HepG2 (cell line): ENCODE results near the gene PHF23. TPM values are rescaled to one million over a fixed set of nuclear protein-coding genes. Genes with fewer than 3 reads are reported as not detected.

Source experiments
- ARHGAP35 ChIP-seq: sonication (generic); formaldehyde crosslinking; IDR thresholded peaks from 2 replicates; pipeline ENCODE4 v1.9.0; 2022; ENCODE audit warnings: mild to moderate bottlenecking, inconsistent platforms, moderate library complexity, missing genetic modification reagents, borderline replicate concordance
- HIVEP1 ChIP-seq: sonication (generic); formaldehyde crosslinking; IDR thresholded peaks from 2 replicates; pipeline ENCODE4 v1.4.0; 2020; ENCODE audit warnings: mild to moderate bottlenecking, missing genetic modification reagents
- HNRNPK ChIP-seq: fragments of 200-400 bp; formaldehyde crosslinking; IDR thresholded peaks from 2 replicates; pipeline ENCODE4 v1.6.1; 2018; ENCODE audit warnings: low read length, low read depth, moderate library complexity, mild to moderate bottlenecking; ENCODE audit not compliant: poor library complexity, severe bottlenecking
- IRF2 ChIP-seq: IDR thresholded peaks from 2 replicates; pipeline ENCODE4 v1.6.1; 2018; ENCODE audit warnings: missing genetic modification reagents, missing compliant biosample characterization
- KAT8 ChIP-seq: IDR thresholded peaks from 2 replicates; pipeline ENCODE4 v1.6.1; 2016; ENCODE audit warnings: missing genetic modification reagents, missing compliant biosample characterization
- LBX2 ChIP-seq: sonication (generic); formaldehyde crosslinking; IDR thresholded peaks from 2 replicates; pipeline ENCODE4 v1.5.0; 2020; ENCODE audit warnings: missing genetic modification reagents, mild to moderate bottlenecking, borderline replicate concordance
- MAF1 ChIP-seq: sonication (generic); formaldehyde crosslinking; IDR thresholded peaks from 2 replicates; pipeline ENCODE4 v1.5.0; 2020; ENCODE audit warnings: missing genetic modification reagents, borderline replicate concordance
- NCOA2 ChIP-seq: sonication (generic); formaldehyde crosslinking; IDR thresholded peaks from 2 replicates; pipeline ENCODE4 v1.8.0; 2022; ENCODE audit warnings: inconsistent platforms
- NFATC3 ChIP-seq: sonication (generic); formaldehyde crosslinking; IDR thresholded peaks from 2 replicates; pipeline ENCODE4 v1.5.1; 2020; ENCODE audit warnings: mild to moderate bottlenecking, missing genetic modification reagents
- NR2F6 ChIP-seq, 2 experiments: IDR thresholded peaks; 2 replicates each; pipeline ENCODE4 v1.6.1; 2016; ENCODE audit warnings: antibody characterized with exemption in 1 of 2, mild to moderate bottlenecking in 1 of 2
- PREB ChIP-seq: sonication (generic); formaldehyde crosslinking; IDR thresholded peaks from 2 replicates; pipeline ENCODE4 v1.4.0; 2020; ENCODE audit warnings: missing genetic modification reagents
- PRPF4 ChIP-seq: fragments of 200-400 bp; formaldehyde crosslinking; IDR thresholded peaks from 2 replicates; pipeline ENCODE4 v1.6.1; 2016; ENCODE audit warnings: low read length, low read depth; ENCODE audit not compliant: poor library complexity, severe bottlenecking
- SCMH1 ChIP-seq: sonication (generic); formaldehyde crosslinking; IDR thresholded peaks from 2 replicates; pipeline ENCODE4 v1.9.0; 2021; ENCODE audit warnings: missing genetic modification reagents, mild to moderate bottlenecking, borderline replicate concordance
- SIN3B ChIP-seq: fragments of 150-350 bp; IDR thresholded peaks from 2 replicates; pipeline ENCODE4 v1.6.1; 2014; ENCODE audit warnings: low read length
- SMARCE1 ChIP-seq: fragments of 450-650 bp; IDR thresholded peaks from 2 replicates; pipeline ENCODE4 v1.6.1; 2017; ENCODE audit warnings: borderline replicate concordance
- SP5 ChIP-seq: IDR thresholded peaks from 2 replicates; pipeline ENCODE4 v1.6.1; 2016; ENCODE audit warnings: low read depth, borderline replicate concordance
- WIZ ChIP-seq: sonication (generic); formaldehyde crosslinking; IDR thresholded peaks from 2 replicates; pipeline ENCODE4 v1.5.1; 2020; ENCODE audit warnings: mild to moderate bottlenecking, missing genetic modification reagents
- ZFP1 ChIP-seq: IDR thresholded peaks from 2 replicates; pipeline ENCODE4 v1.6.1; 2016
- ZFP82 ChIP-seq: sonication (generic); formaldehyde crosslinking; IDR thresholded peaks from 2 replicates; pipeline ENCODE4 v1.5.1; 2020; ENCODE audit warnings: mild to moderate bottlenecking, missing genetic modification reagents, borderline replicate concordance
- ZMYM2 ChIP-seq: sonication (generic); formaldehyde crosslinking; IDR thresholded peaks from 2 replicates; pipeline ENCODE4 v1.8.0; 2022; ENCODE audit warnings: mild to moderate bottlenecking, missing genetic modification reagents
- ZNF280B ChIP-seq: sonication (generic); formaldehyde crosslinking; IDR thresholded peaks from 2 replicates; pipeline ENCODE4 v1.5.0; 2020; ENCODE audit warnings: missing genetic modification reagents, mild to moderate bottlenecking, borderline replicate concordance
- ZNF556 ChIP-seq: sonication (generic); formaldehyde crosslinking; IDR thresholded peaks from 2 replicates; pipeline ENCODE4 v1.4.0; 2020; ENCODE audit warnings: mild to moderate bottlenecking, missing genetic modification reagents, borderline replicate concordance
- ZNF614 ChIP-seq: IDR thresholded peaks from 2 replicates; pipeline ENCODE4 v1.6.1; 2018; ENCODE audit warnings: missing biosample characterization, missing genetic modification reagents, inconsistent platforms, borderline replicate concordance
- ZNF891 ChIP-seq: sonication (generic); formaldehyde crosslinking; IDR thresholded peaks from 2 replicates; pipeline ENCODE4 v1.5.0; 2020; ENCODE audit warnings: mild to moderate bottlenecking, missing genetic modification reagents
- ZSCAN25 ChIP-seq: sonication (generic); formaldehyde crosslinking; IDR thresholded peaks from 2 replicates; pipeline ENCODE4 v1.8.0; 2022; ENCODE audit warnings: mild to moderate bottlenecking, missing genetic modification reagents
- ZSCAN5A ChIP-seq: sonication (generic); formaldehyde crosslinking; IDR thresholded peaks from 2 replicates; pipeline ENCODE4 v1.8.0; 2022; ENCODE audit warnings: mild to moderate bottlenecking, missing genetic modification reagents, borderline replicate concordance
- polyA plus RNA-seq, 8 experiments: library from polyadenylated mRNA; depleted of rRNA in 3 of 8; stranded (reverse) in 7 of 8; unstranded in 1 of 8; fragments of >200 nt; fragmentation: Illumina TruSeq in 4 of 8; extraction: Trizol in 4 of 8; gene quantifications; 2 replicates each; pipeline versions ENCODE4 v1.2.1 to v1.2.3, GENCODE V29; 2011 to 2016; ENCODE audit warnings: low read depth in 4 of 8, missing spikeins in 1 of 8, mixed read lengths in 1 of 8; ENCODE audit not compliant: insufficient read depth in 1 of 8
- total RNA-seq, 5 experiments: library from RNA; depleted of rRNA; stranded (reverse); fragments of >200 nt; fragmentation: Illumina TruSeq; extraction: Trizol; gene quantifications; 2 replicates each; pipeline ENCODE4 v1.2.3, GENCODE V29; 2016; ENCODE audit warnings: low read depth in 1 of 5

PHF23 gene
- total and polyA plus RNA-seq, 2 of the 13 experiments (the other 11 are each of a cell fraction or from before 2014, with no cell fraction given): 27.6 to 33.2 TPM

- TF ChIP-seq ZNF556 (CRISPR knock-in tag): peak; percentile 74
- TF ChIP-seq ZNF614 (CRISPR knock-in tag): peak; percentile 37; the same call in 1 of the 2 replicates
- TF ChIP-seq NCOA2 (CRISPR knock-in tag): peak; percentile 76
- TF ChIP-seq ZFP1: no peak
- no peak for TF ChIP-seq SMARCE1
- TF ChIP-seq ZNF891 (CRISPR knock-in tag): peak; percentile 58; the same call in 1 of the 2 replicates
- no peak for TF ChIP-seq NFATC3 (CRISPR knock-in tag)
- TF ChIP-seq SCMH1 (CRISPR knock-in tag): no peak
- no peak for TF ChIP-seq ZMYM2 (CRISPR knock-in tag)
- TF ChIP-seq IRF2 (CRISPR knock-in tag): peak; percentile 97
- TF ChIP-seq WIZ: no peak; the same call in 1 of the 2 replicates
- peak; percentile 80; the same call in 1 of the 2 replicates for TF ChIP-seq ZFP82 (CRISPR knock-in tag)
- TF ChIP-seq ZSCAN25 (CRISPR knock-in tag): 0 out of 2 replicates have a peak, but pooled peaks have one; percentile 30
- peak; percentile 68; the same call in 1 of the 2 replicates for TF ChIP-seq ARHGAP35
- no peak for TF ChIP-seq NR2F6 (IDR thresholded peaks at IDR 0.05)
- peak; percentile 58; the same call in 1 of the 2 replicates for TF ChIP-seq NR2F6 (CRISPR knock-in tag; IDR thresholded peaks at IDR 0.05)
- peak; percentile 93 for TF ChIP-seq SP5 (CRISPR knock-in tag)
- no peak; the same call in 1 of the 2 replicates for TF ChIP-seq ZSCAN5A (CRISPR knock-in tag)
- peak; percentile 73; the same call in 1 of the 2 replicates for TF ChIP-seq SIN3B
- TF ChIP-seq MAF1 (CRISPR knock-in tag): peak; percentile 57
- TF ChIP-seq PRPF4: no peak
- no peak; the same call in 1 of the 2 replicates for TF ChIP-seq ZNF280B (CRISPR knock-in tag)
- TF ChIP-seq PREB (CRISPR knock-in tag): 0 out of 2 replicates have a peak, but pooled peaks have one; percentile 21
- TF ChIP-seq HIVEP1: no peak
- TF ChIP-seq LBX2: peak; percentile 94
- TF ChIP-seq KAT8: peak; percentile 95
- peak; percentile 95 for TF ChIP-seq HNRNPK
Measured at GRCh38 chr17:7234083-7234951, 4.9 kb downstream of the PHF23 start, which contains the start of gene DVL2 (continued).
